Pancreas (tissue), 10 donors: Measurements from ENCODE around the gene PTPRD. TPM values are rescaled to one million over a fixed set of nuclear protein-coding genes. Genes with fewer than 3 reads are reported as not detected.

Experiments
- ATAC-seq, 4 donors: fragments of 200-7000 bp; cut with Tn5 transposase; one replicate each; pipeline versions ENCODE4 v1.8.0 to v1.9.1; 2020; ENCODE audit warnings: mild to moderate bottlenecking in 4 of 4, moderate library complexity in 4 of 4
- DNase-seq, 6 donors: peaks; one replicate each; pipeline ENCODE4 v3.0.0-alpha.2; 2020
- FAIRE-seq: peaks from 2 replicates; lab custom pipeline; 2012; peaks lifted over from hg19 to GRCh38; lab: Jason Lieb, UNC
- H3K27ac ChIP-seq, 4 donors: fragments of 200-600 bp; sonication (generic); 1 replicate in 3 of 4; 2 replicates in 1 of 4; pipeline versions ENCODE4 v1.5.0 to v1.8.0; 2020
- H3K27me3 ChIP-seq, 4 donors: fragments of 200-600 bp; one replicate each; pipeline ENCODE4 v1.8.0; 2021
- H3K36me3 ChIP-seq, 3 donors: fragments of 200-600 bp; sonication (generic) in 1 of 3; one replicate each; pipeline versions ENCODE4 v1.5.0 to v1.8.0; 2020 to 2021
- H3K4me1 ChIP-seq, 3 donors: fragments of 200-600 bp; one replicate each; pipeline ENCODE4 v1.8.0; 2021
- H3K4me3 ChIP-seq, 4 donors: fragments of 200-600 bp; sonication (generic) in 2 of 4; one replicate each; pipeline versions ENCODE4 v1.5.0 to v1.8.0; 2020 to 2021
- H3K9me3 ChIP-seq, 4 donors: fragments of 200-600 bp; one replicate each; pipeline ENCODE4 v1.8.0; 2021
- CTCF ChIP-seq, 4 donors: fragments of 200-600 bp; sonication (generic) in 3 of 4; IDR thresholded peaks; one replicate each; pipeline versions ENCODE4 v1.5.0 to v1.8.0; 2021; ENCODE audit warnings: antibody characterized with exemption in 4 of 4
- WGBS, 2 donors: extraction: QIAGEN DNeasy Blood & Tissue Kit; methylation state at CpG; one replicate each; pipeline ENCODE4 v1.1.7; 2013; 5-methylcytosine and 5-hydroxymethylcytosine counted together
- intact Hi-C, 3 donors: fragments of 100-400 bp; cut with DNase I; formaldehyde crosslinking; loops; one replicate each; pipeline versions ENCODE4 v1.11.1 to v1.14.2; 2022
- polyA plus RNA-seq, 2 donors: library from polyadenylated mRNA; stranded (reverse); fragments of 200-250 nt; gene quantifications; one replicate each; pipeline ENCODE4 v1.2.3, GENCODE V29; 2013
- total RNA-seq, 6 donors: library from RNA; stranded (reverse); fragmentation: NEBNext Ultra II Directional in 4 of 6; extraction: Animal tissue kit (Norgen Biotek cat#: 25700) in 4 of 6; gene quantifications; one replicate each; pipeline versions ENCODE4 v1.2.1 to v1.2.4, GENCODE V29; 2021 to 2023
- donor health status: healthy with polysubstance abuse.
- donor health status: DM: no; HTN: no; CAD: no; lungs with moderate emphysema.
- donor health status: DM: no; HTN: no; CAD: no.
- donor health status: control.
- donor health status: control.
- donor health status: Bipolar disorder and iron deficiency.
- donor health status: DM: yes; HTN: yes; CAD: no.
- donor health status: DM: no; HTN: no; CAD: no.
- donor health status: DM: no; HTN: no; CAD: no.
- donor health status: DM: yes; HTN: yes; CAD: no.

PTPRD gene
- total and polyA plus RNA-seq, 8 donors: 2.1 to 21.7 (median 5.1) TPM

- H3K9me3 ChIP-seq: no peaks in the 10 kb centered on the region
- H3K4me1 ChIP-seq: no peaks in the 10 kb centered on the region
- intact Hi-C loops: no loop called here
- no peak for FAIRE-seq
- WGBS, 2 donors: 2 to 47% methylated on average over 1 of the region's 1 CpG
- H3K36me3 ChIP-seq: no peaks in the 10 kb centered on the region
- H3K4me3 ChIP-seq: no peak overlapping the region
- no peak for DNase-seq
- H3K27me3 ChIP-seq: no peaks in the 10 kb centered on the region
- no peak for ATAC-seq
- no peak overlapping the region for H3K27ac ChIP-seq
- TF ChIP-seq CTCF (IDR thresholded peaks at IDR 0.05): no peak
Observed at GRCh38 chr9:8417341-8417740, 2195.5 kb downstream of the PTPRD start.

- Histone ChIP-seq H3K36me3 (no peaks in the 10 kb centered on the region), H3K27ac (no peak overlapping the region), H3K4me1 (no peaks in the 10 kb centered on the region), H3K9me3 (no peaks in the 10 kb centered on the region), H3K4me3 (no peak overlapping the region), H3K27me3 (no peaks in the 10 kb centered on the region)
- WGBS, 2 donors: 82 to 96% methylated on average over 3 of the region's 3 CpGs
- intact Hi-C loops: no loop called here
- TF ChIP-seq CTCF (IDR thresholded peaks at IDR 0.05): no peak
- FAIRE-seq: no peak
- ATAC-seq: no peak
- no peak for DNase-seq
Observed at GRCh38 chr9:8412327-8412726, 2200.5 kb downstream of the PTPRD start.

- no peak overlapping the region for H3K27ac ChIP-seq
- no peak for DNase-seq
- WGBS, 2 donors: 70 to 79% methylated on average over 9 of the region's 9 CpGs
- no peak for TF ChIP-seq CTCF (IDR thresholded peaks at IDR 0.05)
- H3K36me3 ChIP-seq: no peaks in the 10 kb centered on the region
- no peaks in the 10 kb centered on the region for H3K4me1 ChIP-seq
- no peaks in the 10 kb centered on the region for H3K9me3 ChIP-seq
- ATAC-seq: no peak
- intact Hi-C loops: no loop called here
- no peak for FAIRE-seq
- H3K4me3 ChIP-seq: no peak overlapping the region
- no peaks in the 10 kb centered on the region for H3K27me3 ChIP-seq
Observed at GRCh38 chr9:8408575-8409190, 2204.1 kb downstream of the PTPRD start.

GRCh38 chr9:8401961-8402705 lies 2210.7 kb downstream of the PTPRD start:
- FAIRE-seq: no peak
- WGBS, 2 donors: 54% methylated on average over 6 of the region's 6 CpGs
- Histone ChIP-seq H3K36me3 (no peaks in the 10 kb centered on the region), H3K4me1 (no peaks in the 10 kb centered on the region), H3K27ac (no peak overlapping the region), H3K9me3 (no peaks in the 10 kb centered on the region), H3K4me3 (no peak overlapping the region), H3K27me3 (no peaks in the 10 kb centered on the region)
- TF ChIP-seq CTCF (IDR thresholded peaks at IDR 0.05): no peak
- DNase-seq: no peak
- intact Hi-C loops: no loop called here
- no peak for ATAC-seq

- DNase-seq (no peak), ATAC-seq (no peak), FAIRE-seq (no peak)
- no peaks in the 10 kb centered on the region for H3K4me1 ChIP-seq
- intact Hi-C loops: no loop called here
- no peaks in the 10 kb centered on the region for H3K9me3 ChIP-seq
- 78 to 81% methylated on average over 1 of the region's 1 CpG for WGBS, 2 donors
- no peak overlapping the region for H3K27ac ChIP-seq
- H3K27me3 ChIP-seq: no peaks in the 10 kb centered on the region
- H3K36me3 ChIP-seq: no peaks in the 10 kb centered on the region
- no peak for TF ChIP-seq CTCF (IDR thresholded peaks at IDR 0.05)
- no peak overlapping the region for H3K4me3 ChIP-seq
Observed at GRCh38 chr9:8400378-8400777, 2212.4 kb downstream of the PTPRD start.
